ENCODE data around the gene CCDC88C. TPM values are rescaled to one million over a fixed set of nuclear protein-coding genes. Genes with fewer than 3 reads are reported as not detected.

The CCDC88C gene
- polyA plus RNA-seq, 3 donors = 35.8 to 45.9 (median 37.3) TPM

- no peak for DNase-seq (ENCODE audit: extremely low read depth in 1 of 11, low read depth in 9 of 11, low spot score in 4 of 11)
Observed at GRCh38 chr14:91357272-91358024, 60.2 kb downstream of the CCDC88C start.

GRCh38 chr14:91356181-91356763 is 61.3 kb downstream of the CCDC88C start:
- DNase-seq (ENCODE audit: extremely low read depth in 1 of 11, low read depth in 9 of 11, low spot score in 4 of 11) = no peak

- no peak for DNase-seq (ENCODE audit: extremely low read depth in 1 of 11, low read depth in 9 of 11, low spot score in 4 of 11)
Observed at GRCh38 chr14:91354979-91355685, 62.5 kb downstream of the CCDC88C start.

GRCh38 chr14:91354221-91354916 is 63.3 kb downstream of the CCDC88C start:
- DNase-seq (ENCODE audit: extremely low read depth in 1 of 11, low read depth in 9 of 11, low spot score in 4 of 11) = no peak

- no peak for DNase-seq (ENCODE audit: extremely low read depth in 1 of 11, low read depth in 9 of 11, low spot score in 4 of 11)
Observed at GRCh38 chr14:91352728-91353692, 64.6 kb downstream of the CCDC88C start.

GRCh38 chr14:91352053-91352452 is 65.6 kb downstream of the CCDC88C start:
- no peak for DNase-seq (ENCODE audit: extremely low read depth in 1 of 11, low read depth in 9 of 11, low spot score in 4 of 11)

- no peak for DNase-seq (ENCODE audit: extremely low read depth in 1 of 11, low read depth in 9 of 11, low spot score in 4 of 11)
Observed at GRCh38 chr14:91351512-91351862, 66.1 kb downstream of the CCDC88C start.

- no peak for DNase-seq (ENCODE audit: extremely low read depth in 1 of 11, low read depth in 9 of 11, low spot score in 4 of 11)
Observed at GRCh38 chr14:91350813-91351511, 66.7 kb downstream of the CCDC88C start.

GRCh38 chr14:91350483-91350812 is 67.2 kb downstream of the CCDC88C start:
- DNase-seq (ENCODE audit: extremely low read depth in 1 of 11, low read depth in 9 of 11, low spot score in 4 of 11) = no peak

- no peak for DNase-seq (ENCODE audit: extremely low read depth in 1 of 11, low read depth in 9 of 11, low spot score in 4 of 11)
Observed at GRCh38 chr14:91349481-91350074, 68.0 kb downstream of the CCDC88C start.

- DNase-seq (ENCODE audit: extremely low read depth in 1 of 11, low read depth in 9 of 11, low spot score in 4 of 11) = no peak
Observed at GRCh38 chr14:91348845-91349465, 68.7 kb downstream of the CCDC88C start.

- DNase-seq (ENCODE audit: extremely low read depth in 1 of 11, low read depth in 9 of 11, low spot score in 4 of 11) = no peak
Observed at GRCh38 chr14:91346838-91347173, 70.8 kb downstream of the CCDC88C start.

- no peak for DNase-seq (ENCODE audit: extremely low read depth in 1 of 11, low read depth in 9 of 11, low spot score in 4 of 11)
Observed at GRCh38 chr14:91344096-91344495, 73.5 kb downstream of the CCDC88C start.

- DNase-seq (ENCODE audit: extremely low read depth in 1 of 11, low read depth in 9 of 11, low spot score in 4 of 11) = no peak
Observed at GRCh38 chr14:91343051-91343450, 74.6 kb downstream of the CCDC88C start.

GRCh38 chr14:91342206-91342760 is 75.3 kb downstream of the CCDC88C start:
- DNase-seq (ENCODE audit: extremely low read depth in 1 of 11, low read depth in 9 of 11, low spot score in 4 of 11) = no peak

GRCh38 chr14:91341751-91342154 is 75.9 kb downstream of the CCDC88C start:
- DNase-seq (ENCODE audit: extremely low read depth in 1 of 11, low read depth in 9 of 11, low spot score in 4 of 11) = no peak

GRCh38 chr14:91341334-91341733 is 76.3 kb downstream of the CCDC88C start:
- no peak for DNase-seq (ENCODE audit: extremely low read depth in 1 of 11, low read depth in 9 of 11, low spot score in 4 of 11)

Measured in renal cortex interstitium (tissue), 11 donors.